NCI-H2227 (cell line): ENCODE data around the gene USP7.
"Not testable (repeated sequence)": the region's sequence is repeated elsewhere in the genome, so short reads cannot be mapped to it uniquely, and the experiment has no call there.

ENCODE experiments used
- DNase-seq: peaks from one replicate; lab custom pipeline; 2025; ENCODE audit not compliant: unreplicated experiment; lab: John Stamatoyannopoulos, UW

Gene USP7

GRCh38 chr16:8882041-8882617, 81.6 kb downstream of the USP7 start, which contains the start of gene LITAFD:
LITAFD (plus strand) TSS chr16:8882351; CDS start chr16:8884356, 2,005 bp downstream.
- DNase-seq: no peak

DNA sequence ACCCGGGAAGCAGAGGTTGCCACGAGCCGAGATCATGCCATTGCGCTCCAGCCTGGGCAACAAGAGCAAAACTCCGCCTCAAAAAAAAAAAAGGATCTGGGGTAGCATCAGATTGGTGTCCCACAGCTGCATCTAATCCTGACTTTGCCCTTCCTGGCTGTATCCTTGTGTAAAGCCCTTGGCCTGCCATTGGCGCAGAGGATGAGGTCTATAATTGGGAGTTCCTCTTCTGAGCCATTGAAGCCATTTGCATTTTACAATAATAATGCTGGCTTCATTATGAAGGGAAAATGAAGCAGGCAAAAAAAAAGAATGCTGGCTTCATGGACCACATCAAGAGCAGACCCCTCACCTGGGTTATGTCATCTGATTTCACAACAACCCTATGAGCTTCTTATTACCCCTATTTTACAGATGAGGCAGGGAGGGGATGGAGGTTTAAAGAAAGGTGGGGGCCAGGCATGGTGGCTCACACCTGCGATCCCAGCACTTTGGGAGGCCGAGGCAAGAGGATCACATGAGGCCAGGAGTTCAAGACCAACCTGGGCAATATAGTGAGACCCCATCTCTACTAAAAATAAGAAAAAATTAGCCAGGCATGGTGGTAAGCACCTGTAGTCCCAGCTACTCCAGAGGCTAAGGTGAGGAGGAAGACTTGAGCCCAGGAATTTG, 82.7 kb downstream of the USP7 start:
- no peak for DNase-seq

DNA sequence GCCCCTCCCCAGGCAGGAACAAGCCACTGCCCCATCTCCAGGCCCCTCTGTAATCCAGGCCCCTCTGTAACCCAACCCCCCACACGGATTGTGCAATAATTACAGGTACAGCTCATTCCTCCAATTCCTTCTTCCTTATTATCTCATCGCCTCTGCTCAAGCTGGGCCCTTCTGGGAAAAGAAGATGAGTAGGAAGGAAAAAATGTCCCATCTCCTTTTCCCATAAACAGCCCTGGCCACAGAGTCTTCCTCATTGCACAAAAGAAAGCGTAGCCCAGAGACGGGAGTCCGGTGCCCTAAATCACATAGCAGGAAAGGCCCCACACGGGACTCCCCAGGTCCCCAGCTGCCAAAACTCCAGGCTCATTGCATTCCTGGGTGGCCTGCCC, 85.2 kb downstream of the USP7 start:
- DNase-seq: no peak

GRCh38 chr16:8877894-8878522, 85.7 kb downstream of the USP7 start:
- DNase-seq: no peak

- DNase-seq: not testable (repeated sequence)
These were observed 88.4 kb downstream of the USP7 start for GRCh38 chr16:8875317-8875716.

DNA sequence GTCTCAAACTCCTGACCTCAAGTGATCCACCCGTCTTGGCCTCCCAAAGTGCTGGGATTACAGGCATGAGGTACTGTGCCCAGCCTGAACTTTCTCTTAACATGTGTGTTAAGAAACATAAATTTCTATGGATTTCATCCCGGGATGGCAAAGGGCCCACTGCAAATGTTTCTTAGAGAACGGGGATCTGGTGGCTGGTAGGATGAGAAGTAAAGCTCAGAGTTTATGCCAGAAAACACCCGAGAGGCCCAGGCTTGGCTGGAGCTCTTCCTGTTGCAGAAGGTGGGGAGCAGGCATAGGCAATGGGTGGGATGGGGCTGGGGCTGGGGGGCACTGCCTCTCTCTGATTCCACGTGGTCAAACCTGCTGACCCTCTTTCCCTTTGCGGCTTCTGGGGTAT, 89.3 kb downstream of the USP7 start:
- no peak for DNase-seq

GRCh38 chr16:8873866-8874195, 89.9 kb downstream of the USP7 start:
- not testable (repeated sequence) for DNase-seq

DNA sequence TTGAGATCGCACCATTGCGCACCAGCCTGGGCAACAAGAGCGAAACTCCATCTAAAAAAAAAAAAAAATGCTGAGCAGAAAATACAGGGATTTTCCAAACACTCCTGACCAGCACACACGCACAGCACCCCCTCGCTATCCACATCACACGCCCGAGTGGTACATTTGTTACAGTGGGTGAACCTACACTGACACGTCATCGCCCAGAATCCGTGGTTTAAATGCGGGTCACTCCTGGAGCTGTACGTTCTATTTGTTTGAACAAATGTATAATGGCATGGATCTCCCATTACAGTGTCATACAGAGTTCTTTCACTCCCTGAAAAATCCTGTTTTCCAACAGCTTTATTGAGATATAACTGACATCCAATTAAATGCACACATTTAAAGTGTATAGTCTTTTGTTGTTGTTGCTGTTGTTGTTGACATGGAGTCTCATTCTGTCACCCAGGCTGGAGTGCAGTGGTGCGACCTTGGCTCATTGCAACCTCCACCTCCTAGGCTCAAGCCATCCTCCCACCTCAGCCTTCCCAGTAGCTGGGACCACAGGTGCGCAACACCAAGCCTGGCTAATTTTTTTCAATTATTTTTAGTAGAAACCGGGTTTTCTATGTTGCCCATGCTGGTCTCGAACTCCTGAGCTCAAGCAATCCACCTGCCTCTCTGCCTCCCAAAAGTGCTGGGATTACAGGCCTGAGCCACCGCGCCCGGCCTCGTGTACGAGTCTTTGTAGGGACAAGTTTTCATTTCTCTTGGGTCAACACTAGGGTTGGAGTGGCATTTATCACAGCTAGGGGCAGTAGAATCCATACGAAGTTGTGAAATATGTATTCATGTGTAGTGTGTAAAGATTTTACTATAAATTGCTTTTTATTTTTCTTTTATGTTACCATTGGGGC, 90.5 kb downstream of the USP7 start:
- no peak for DNase-seq

DNA sequence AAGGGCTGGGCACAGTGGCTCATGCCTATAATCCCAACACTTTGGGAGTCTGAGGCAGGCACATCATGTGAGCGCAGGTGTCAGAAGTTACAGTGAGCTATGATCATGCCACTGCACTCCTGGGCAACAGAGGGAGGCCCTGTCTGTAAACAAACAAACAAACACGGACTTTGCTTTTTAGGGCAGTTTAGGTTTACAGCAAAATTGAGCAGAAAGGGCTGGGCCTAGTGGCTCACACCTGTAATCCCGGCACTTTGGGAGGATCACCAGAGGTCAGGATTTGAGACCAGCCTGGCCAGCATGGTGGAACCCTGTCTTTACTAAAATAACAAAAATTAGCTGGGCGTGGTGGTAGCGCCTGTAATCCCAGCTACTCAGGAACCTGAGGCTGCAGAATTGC, 91.6 kb downstream of the USP7 start:
- no peak for DNase-seq

- not testable (repeated sequence) for DNase-seq
These were observed 93.8 kb downstream of the USP7 start for GRCh38 chr16:8869988-8870241.

DNA sequence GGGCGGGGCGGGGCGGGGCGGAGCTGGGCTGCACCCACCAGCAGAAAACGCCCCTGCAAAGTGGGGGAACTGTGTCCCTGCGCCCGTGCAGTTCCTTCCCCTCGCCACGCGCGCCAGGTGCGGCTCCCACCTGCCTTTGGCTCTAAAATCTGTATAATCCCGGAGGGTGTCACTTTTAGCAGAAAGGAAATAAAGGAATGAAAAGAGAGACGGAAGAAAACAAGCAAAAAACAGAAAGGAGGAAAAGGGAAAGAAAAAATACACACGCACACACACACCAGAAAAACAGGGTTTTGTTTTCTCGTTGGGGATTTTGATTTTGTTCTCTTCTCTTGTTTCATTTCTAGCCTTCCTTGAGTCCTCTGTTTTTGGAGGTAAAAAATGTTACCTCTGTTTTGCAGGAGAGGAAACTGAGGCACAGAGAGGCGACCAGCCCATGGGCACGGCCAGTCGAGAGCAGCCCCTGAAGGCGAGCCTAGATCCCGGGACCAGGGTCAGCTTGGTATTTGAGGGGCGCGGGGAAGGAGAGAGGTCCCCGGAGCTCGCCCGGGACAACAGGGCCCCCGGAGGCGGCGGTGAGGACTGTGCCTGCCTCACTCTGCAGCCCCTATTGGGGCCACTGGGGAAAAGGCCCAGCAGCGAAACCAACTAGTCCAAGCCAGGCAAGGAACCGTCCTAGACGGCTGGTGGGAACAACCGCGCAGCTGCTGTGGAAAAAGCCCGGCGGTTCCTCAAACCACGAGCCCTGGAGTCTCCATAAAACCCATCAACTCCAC, 94.3 kb downstream of the USP7 start:
- peak; percentile 29 for DNase-seq

DNA sequence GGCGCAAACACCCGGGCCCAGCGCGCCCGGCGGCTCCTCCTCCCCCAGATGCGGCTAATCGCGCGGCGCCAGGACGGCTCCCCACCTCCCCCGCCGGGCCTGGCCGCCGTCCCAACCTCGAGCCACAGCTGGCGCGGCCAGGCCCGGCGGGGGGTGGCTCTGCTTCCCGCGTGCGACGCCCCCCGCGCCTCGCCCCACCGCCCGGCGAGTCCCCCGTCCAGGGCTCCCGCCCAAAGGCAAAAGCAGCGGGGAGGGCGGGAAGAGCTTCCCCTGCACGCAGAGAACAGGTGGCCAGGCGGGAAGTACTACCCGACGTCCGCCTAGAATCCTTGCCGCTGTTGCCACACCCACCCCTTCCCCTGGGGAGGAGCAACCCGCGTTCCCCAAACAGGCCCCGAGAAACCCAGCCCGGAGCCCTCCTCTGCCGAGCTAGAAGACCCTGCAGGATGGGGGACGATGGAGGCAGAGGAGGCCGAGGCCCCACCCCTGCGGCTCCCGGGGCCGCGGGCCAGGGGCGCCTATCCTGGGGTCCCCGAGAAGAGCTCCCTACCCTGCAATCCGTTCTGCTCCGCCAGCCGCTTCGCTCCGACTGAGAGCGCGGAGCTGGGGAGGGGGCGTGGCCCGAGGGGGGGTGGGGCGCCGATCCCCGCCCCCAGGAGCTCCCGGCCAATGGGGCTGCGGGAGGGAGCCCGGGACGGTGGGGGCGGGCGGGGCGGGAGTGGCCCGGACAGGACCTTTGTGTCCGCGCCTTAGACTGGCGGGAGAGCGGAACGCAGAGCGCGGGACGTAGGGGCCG, 95.1 kb downstream of the USP7 start, which contains the start of gene CARHSP1:
Gene CARHSP1 (minus strand): TSS at position 591 of the 796 bp plus-strand sequence. CDS start 9,678 bp downstream, outside the sequence.
- peak; percentile 96 for DNase-seq

DNA sequence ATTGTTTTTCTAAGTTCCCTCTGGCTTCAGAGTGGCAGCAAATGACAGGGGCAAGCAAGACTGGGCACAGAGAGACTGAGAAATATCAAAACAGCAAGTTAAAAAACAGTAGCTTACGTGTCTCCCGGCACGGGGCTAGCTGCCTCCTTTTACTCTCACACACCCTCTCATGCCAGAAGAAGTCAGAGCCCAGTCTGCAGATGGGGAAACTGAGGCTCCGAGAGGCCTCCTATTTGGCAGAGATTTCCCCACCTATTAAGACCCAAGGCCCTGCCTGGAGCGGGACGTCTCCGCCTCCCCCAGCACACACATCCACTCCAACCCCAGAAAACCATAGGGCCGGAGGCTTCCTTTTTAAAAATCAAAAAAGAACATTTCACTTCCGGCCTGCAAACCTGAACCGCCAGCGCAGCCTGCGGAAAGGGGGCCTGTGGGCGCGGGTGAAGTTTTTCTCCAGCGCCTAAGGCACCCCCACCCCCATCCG, 95.7 kb downstream of the USP7 start:
- DNase-seq: no peak

- no peak for DNase-seq
These were observed 96.3 kb downstream of the USP7 start for GRCh38 chr16:8867216-8867931.

DNA sequence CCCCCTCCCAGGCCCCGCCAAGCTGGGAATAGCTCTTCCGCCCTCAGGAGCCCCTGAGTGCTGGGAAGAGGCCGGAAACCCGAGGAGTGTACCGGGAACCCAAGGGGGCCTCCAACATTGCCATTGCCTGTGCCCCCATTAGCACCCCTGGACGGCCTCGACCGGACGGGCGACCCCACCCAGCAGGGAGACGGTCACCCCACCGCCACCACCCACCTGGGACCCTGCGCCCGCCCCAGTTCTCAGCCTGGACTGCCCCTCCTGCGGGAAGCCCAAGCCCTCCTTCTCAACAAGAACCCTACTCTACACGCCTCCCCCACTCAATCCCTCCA, 96.9 kb downstream of the USP7 start:
- no peak for DNase-seq

GRCh38 chr16:8866118-8866883, 97.4 kb downstream of the USP7 start:
- peak; percentile 83 for DNase-seq

- no peak for DNase-seq
These were observed 98.4 kb downstream of the USP7 start for GRCh38 chr16:8865145-8865882.

DNA sequence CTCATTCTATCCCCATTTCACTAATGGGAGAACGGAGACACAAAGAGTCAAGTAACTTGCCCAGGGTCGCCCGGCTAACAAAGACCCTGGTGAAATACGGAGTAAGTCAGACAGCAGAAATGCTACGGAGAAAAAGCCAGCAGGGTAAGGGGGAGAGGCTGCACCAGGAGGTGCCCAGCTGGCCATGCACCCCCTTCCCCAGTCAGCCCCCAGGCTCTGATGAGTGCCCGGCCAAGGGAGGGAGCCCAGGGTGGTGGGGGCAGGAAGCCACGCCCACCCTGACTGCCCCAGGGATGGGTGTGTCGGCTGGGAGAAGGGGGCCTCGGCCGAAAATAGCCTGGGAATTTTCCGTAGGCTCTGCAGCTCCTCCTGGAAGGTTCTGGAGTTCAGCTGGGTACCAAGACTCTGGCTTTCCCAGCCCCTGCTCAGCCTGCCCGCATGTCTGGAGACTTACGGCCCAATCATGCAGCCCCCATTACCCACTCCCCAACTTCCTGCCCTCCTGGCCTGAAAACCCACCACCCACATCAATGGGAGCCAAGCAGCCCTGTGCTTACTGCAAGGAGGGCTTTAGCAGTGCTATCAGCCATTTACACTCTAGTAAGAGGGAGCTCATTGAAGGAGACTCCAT, 99.1 kb downstream of the USP7 start:
- DNase-seq: no peak
